Measurements from ENCODE around the gene CTDP1. TPM values are rescaled to one million over a fixed set of nuclear protein-coding genes. Genes with fewer than 3 reads are reported as not detected.

Gene CTDP1
- total and polyA plus RNA-seq, 9 of the 15 experiments (the other 6 are each of a cell fraction or from before 2014, with no cell fraction given): 0.07 to 19.2 (median 4.0) TPM

GRCh38 chr18:79771446-79772107, 92.0 kb downstream of the CTDP1 start:
- in situ Hi-C loops (cut with MboI) (no loop called here), intact Hi-C loops (cut with micrococcal nuclease) (no loop called here)
- Histone ChIP-seq H3K27ac (ENCODE audit: extremely low read depth, low read depth, low read length) (no peak overlapping the region), H3K9me3 (replicated peaks; ENCODE audit: control insufficient read depth, insufficient read depth, low read depth, low read length) (no peaks in the 10 kb centered on the region), H4K20me1 (replicated peaks; ENCODE audit: control insufficient read depth, insufficient read depth, low read length) (no peaks in the 10 kb centered on the region), H3K4me2 (ENCODE audit: insufficient read depth, low read length) (no peak overlapping the region), H3K9me1 (ENCODE audit: control insufficient read depth, insufficient read depth, low read length) (no peaks in the 10 kb centered on the region), H3K4me1 (replicated peaks in 1 of 2; ENCODE audit: control insufficient read depth in 2 of 2, insufficient read depth in 2 of 2, low read length in 2 of 2) (no peaks in the 10 kb centered on the region), H3K27me3 (ENCODE audit: control insufficient read depth in 2 of 2, insufficient read depth in 2 of 2, low read length in 2 of 2) (peaks cover 13 to 57% of the 10 kb centered on the region in 2 experiments), H3K36me3 (ENCODE audit: control insufficient read depth, insufficient read depth, low read length) (no peaks in the 10 kb centered on the region), H3K4me3 (no peak overlapping the region), H2AFZ (ENCODE audit: low read depth, low read length) (no peak overlapping the region), H3K9ac (ENCODE audit: insufficient read depth in 1 of 2, low read depth in 2 of 2, low read length in 2 of 2) (no peak overlapping the region), H3K79me2 (ENCODE audit: control insufficient read depth, insufficient read depth, low read length) (no peaks in the 10 kb centered on the region)
- ATAC-seq: no peak
- no peak for DNase-seq (ENCODE audit: extremely low read depth in 1 of 4, low spot score in 3 of 4)
- ChIA-PET CTCF (ENCODE audit: low intra/inter-chr PET ratio) (no interaction called here), POLR2A (no interaction called here)
- FAIRE-seq: no peak
- no TSS peak for BruUV-seq (replicated peaks)
- WGBS (ENCODE audit: insufficient coverage, low coverage, missing lambda C conversion rate): 2% methylated on average over 15 of the region's 35 CpGs
- TF ChIP-seq ZBTB34 (CRISPR knock-in tag; IDR thresholded peaks at IDR 0.05) (no peak), CBFA2T2 (conservative IDR thresholded peaks at IDR 0.05) (no peak), MEIS2 (IDR thresholded peaks at IDR 0.05; ENCODE audit: partially characterized antibody) (no peak), COPS2 (conservative IDR thresholded peaks at IDR 0.05) (no peak), RBM15 (IDR thresholded peaks at IDR 0.05; ENCODE audit: insufficient read depth, low read length) (no peak), KAT7 (CRISPR knock-in tag; IDR thresholded peaks at IDR 0.05; ENCODE audit: borderline replicate concordance) (no peak), ZBTB1 (CRISPR knock-in tag; IDR thresholded peaks at IDR 0.05; ENCODE audit: borderline replicate concordance, low read depth) (no peak), ZNF175 (CRISPR knock-in tag; IDR thresholded peaks at IDR 0.05; ENCODE audit: low read depth) (no peak), NFXL1 (CRISPR knock-in tag; IDR thresholded peaks at IDR 0.05) (no peak), RHOXF2B (CRISPR knock-in tag; conservative IDR thresholded peaks at IDR 0.05) (no peak), POLR2B (IDR thresholded peaks at IDR 0.05; ENCODE audit: low read depth, partially characterized antibody) (no peak), SMARCB1 (IDR thresholded peaks at IDR 0.05; ENCODE audit: insufficient read length, low read depth) (no peak), GTF2E2 (tag; IDR thresholded peaks at IDR 0.05) (no peak), THRAP3 (IDR thresholded peaks at IDR 0.05; ENCODE audit: borderline replicate concordance) (no peak), U2AF2 (optimal IDR thresholded peaks at IDR 0.05; ENCODE audit: low read depth, low read length) (no peak), STAG1 (CRISPR knock-in tag; IDR thresholded peaks at IDR 0.05; ENCODE audit: borderline replicate concordance) (no peak)
